Endothelial cell of umbilical vein (primary cell): Measurements from ENCODE around the gene ROBO2. TPM values are rescaled to one million over a fixed set of nuclear protein-coding genes. Genes with fewer than 3 reads are reported as not detected.

Experiments
- BruUV-seq: library from RNA; stranded (reverse); fragments of 400-500 nt; replicated peaks from 2 replicates; lab custom pipeline; 2021; lab: Mats Ljungman, UMichigan
- CTCF ChIA-PET: fragments of 300-600, 350-600 bp; sonication (Branson Sonifier 250); formaldehyde crosslinking; loops from one replicate; lab custom pipeline; 2021; ENCODE audit warnings: antibody characterized with exemption, inconsistent platforms; lab: Charles Lee
- POLR2A ChIA-PET: fragments of 300-600, 350-600 bp; sonication (Branson Sonifier 250); formaldehyde crosslinking; loops from one replicate; lab custom pipeline; 2021; ENCODE audit warnings: antibody characterized with exemption, inconsistent platforms; lab: Charles Lee
- DNase-seq: peaks from one replicate; pipeline ENCODE4 v3.0.0-alpha.2; 2011; ENCODE audit warnings: low read depth, low spot score
- FAIRE-seq: peaks from 2 replicates; lab custom pipeline; 2011; peaks lifted over from hg19 to GRCh38; lab: Jason Lieb, UNC
- H2AFZ ChIP-seq: 2 replicates; pipeline ENCODE4 v1.6.0; 2012; ENCODE audit warnings: low read depth, low read length, control low read depth, inconsistent platforms
- H3K27ac ChIP-seq: 2 replicates; pipeline ENCODE4 v1.5.1; 2011; ENCODE audit warnings: low read depth, mild to moderate bottlenecking, control low read depth, low read length, moderate library complexity; ENCODE audit not compliant: insufficient read depth
- H3K27me3 ChIP-seq, 2 experiments: 2 replicates each; pipeline versions ENCODE4 v1.6.0 to v1.6.1; 2011; ENCODE audit warnings: low read length in 2 of 2, mixed read lengths in 1 of 2; ENCODE audit not compliant: control insufficient read depth in 2 of 2, insufficient read depth in 2 of 2
- H3K36me3 ChIP-seq, 2 experiments: 2 replicates in 1 of 2; 3 replicates in 1 of 2; pipeline ENCODE4 v1.5.1; 2011; ENCODE audit warnings: low read length in 2 of 2, mild to moderate bottlenecking in 1 of 2, moderate library complexity in 1 of 2; ENCODE audit not compliant: control insufficient read depth in 2 of 2, insufficient read depth in 2 of 2; ENCODE audit errors: extremely low read depth in 1 of 2
- H3K4me1 ChIP-seq: 3 replicates; pipeline ENCODE4 v1.5.1; 2011; ENCODE audit warnings: mild to moderate bottlenecking, low read length; ENCODE audit not compliant: control insufficient read depth, insufficient read depth; ENCODE audit errors: extremely low read depth
- H3K4me2 ChIP-seq: 2 replicates; pipeline ENCODE4 v1.6.1; 2011; ENCODE audit warnings: low read length, control low read depth, mixed read lengths; ENCODE audit not compliant: insufficient read depth
- H3K4me3 ChIP-seq, 3 experiments: fragments of 200-600 bp in 1 of 3; sonication (generic), shearing (Covaris generic) in 1 of 3; replicated peaks in 1 of 3; 2 replicates each; pipeline ENCODE4 v1.5.1; 2011 to 2016; ENCODE audit warnings: control low read depth in 3 of 3, low read length in 3 of 3, mild to moderate bottlenecking in 2 of 3, inconsistent platforms in 1 of 3, low read depth in 1 of 3, moderate library complexity in 1 of 3; ENCODE audit not compliant: insufficient read depth in 1 of 3
- H3K79me2 ChIP-seq: 2 replicates; pipeline ENCODE4 v1.6.0; 2012; ENCODE audit warnings: low read length, inconsistent platforms; ENCODE audit not compliant: control insufficient read depth, insufficient read depth
- H3K9ac ChIP-seq: replicated peaks from 2 replicates; pipeline ENCODE3; 2011; ENCODE audit warnings: low read length, control low read depth; ENCODE audit not compliant: insufficient read depth; ENCODE audit errors: extremely low read depth
- H3K9me1 ChIP-seq: replicated peaks from 3 replicates; pipeline ENCODE4 v1.6.0; 2011; ENCODE audit warnings: mild to moderate bottlenecking, low read length; ENCODE audit not compliant: control insufficient read depth, insufficient read depth; ENCODE audit errors: extremely low read depth
- H3K9me3 ChIP-seq: replicated peaks from 2 replicates; pipeline ENCODE4 v1.5.1; 2012; ENCODE audit warnings: low read length, inconsistent platforms; ENCODE audit not compliant: control insufficient read depth, insufficient read depth
- H4K20me1 ChIP-seq: replicated peaks from 2 replicates; pipeline ENCODE3; 2011; ENCODE audit warnings: mild to moderate bottlenecking, low read length; ENCODE audit not compliant: control insufficient read depth, insufficient read depth; ENCODE audit errors: extremely low read depth
- CTCF ChIP-seq, 2 donors: IDR thresholded peaks; 1 replicate in 1 of 2; 2 replicates in 1 of 2; pipeline ENCODE4 v1.5.1; 2011; ENCODE audit warnings: low read length in 2 of 2, mild to moderate bottlenecking in 2 of 2, moderate library complexity in 2 of 2, control low read depth in 1 of 2, inconsistent platforms in 1 of 2, low read depth in 1 of 2; ENCODE audit not compliant: insufficient read depth in 1 of 2; ENCODE audit errors: extremely low read depth in 1 of 2
- EZH2 ChIP-seq: IDR thresholded peaks from 2 replicates; pipeline ENCODE4 v1.6.1; 2012; ENCODE audit warnings: borderline replicate concordance, low read depth, mild to moderate bottlenecking, moderate library complexity, low read length, inconsistent platforms; ENCODE audit not compliant: severe bottlenecking
- FOS ChIP-seq: IDR thresholded peaks from 2 replicates; pipeline ENCODE4 v1.6.1; 2011; ENCODE audit warnings: mild to moderate bottlenecking, low read length, moderate library complexity, borderline replicate concordance; ENCODE audit not compliant: insufficient read depth
- GATA2 ChIP-seq: IDR thresholded peaks from 2 replicates; pipeline ENCODE4 v1.7.0; 2011; ENCODE audit warnings: low read depth, mild to moderate bottlenecking, moderate library complexity, mixed read lengths, low read length; ENCODE audit not compliant: insufficient read length, insufficient read depth
- JUN ChIP-seq: IDR thresholded peaks from 2 replicates; pipeline ENCODE4 v1.6.1; 2011; ENCODE audit warnings: borderline replicate concordance, low read depth; ENCODE audit not compliant: insufficient read length, insufficient read depth
- MAX ChIP-seq: IDR thresholded peaks from 2 replicates; pipeline ENCODE4 v1.6.1; 2011; ENCODE audit not compliant: insufficient read depth, insufficient read length
- MYC ChIP-seq: IDR thresholded peaks from one replicate; pipeline ENCODE4 v1.6.1; 2011; ENCODE audit warnings: mild to moderate bottlenecking, low read depth, low read length
- POLR2A ChIP-seq: IDR thresholded peaks from 2 replicates; pipeline ENCODE4 v1.6.1; 2012; ENCODE audit warnings: low read depth, mild to moderate bottlenecking, control low read depth, low read length
- POLR2AphosphoS5 ChIP-seq: IDR thresholded peaks from 2 replicates; pipeline ENCODE4 v1.6.1; 2012; ENCODE audit warnings: low read depth, mild to moderate bottlenecking, control low read depth, low read length, moderate library complexity; ENCODE audit not compliant: insufficient read depth
- dilution Hi-C: fragments of 300-500 bp; cut with MboI; formaldehyde crosslinking; loops from one replicate; pipeline ENCODE4 v1.15.0; 2019; ENCODE audit warnings: low sequenced_read_pairs; ENCODE audit not compliant: extremely low pct_ligation_motif_present
- intact Hi-C: fragments of 100-400 bp; cut with micrococcal nuclease; formaldehyde crosslinking; loops from one replicate; pipeline ENCODE4 v1.10.0; 2022
- polyA plus RNA-seq, 4 experiments: library from polyadenylated mRNA; depleted of rRNA in 3 of 4; stranded (reverse) in 3 of 4; unstranded in 1 of 4; fragments of >200 nt; gene quantifications; 2 replicates each; pipeline versions ENCODE4 v1.2.1 to v1.2.3, GENCODE V29; 2011 to 2012; ENCODE audit warnings: missing spikeins in 1 of 4
- total RNA-seq: library from RNA; stranded (reverse); gene quantifications from 2 replicates; pipeline ENCODE4 v1.2.3, GENCODE V29; 2021

ROBO2 gene
- total and polyA plus RNA-seq, 2 donors (not counting 3 experiments of a cell fraction or from before 2014, with no cell fraction given), result not detected

GRCh38 chr3:77186728-77187127 lies 146.8 kb downstream of the ROBO2 start:
- H3K36me3 ChIP-seq, result no peaks in the 10 kb centered on the region
- H3K9ac ChIP-seq, result no peak overlapping the region
- no peak overlapping the region for H3K4me3 ChIP-seq
- H2AFZ ChIP-seq, result no peak overlapping the region
- FAIRE-seq, result no peak
- H3K4me1 ChIP-seq, result peaks cover 2% of the 10 kb centered on the region
- H3K9me3 ChIP-seq, result no peaks in the 10 kb centered on the region
- no peaks in the 10 kb centered on the region for H4K20me1 ChIP-seq
- TF ChIP-seq GATA2 (no peak), CTCF (IDR thresholded peaks at IDR 0.05; ENCODE audit: extremely low read depth in 1 of 2, insufficient read depth in 1 of 2, low read depth in 1 of 2, low read length in 2 of 2) (no peak), FOS (no peak), EZH2 (no peak), MAX (no peak), JUN (no peak), POLR2A (no peak), MYC (no peak), POLR2AphosphoS5 (no peak)
- no peaks in the 10 kb centered on the region for H3K9me1 ChIP-seq
- no peaks in the 10 kb centered on the region for H3K79me2 ChIP-seq
- no peak overlapping the region for H3K4me2 ChIP-seq
- H3K27ac ChIP-seq, result no peak overlapping the region
- ChIA-PET POLR2A (no interaction called here), CTCF (no interaction called here)
- H3K27me3 ChIP-seq, result no peaks in the 10 kb centered on the region
- dilution Hi-C loops (no loop called here), intact Hi-C loops (no loop called here)
- no peak for DNase-seq
- no TSS peak for BruUV-seq
